Muscle layer of duodenum (tissue), 2 donors: Measurements from ENCODE around the gene PIK3R5.
A peak's percentile ranks its signal among the peaks of the same experiment; 100 is the strongest.

Source experiments
- H3K27ac ChIP-seq: one replicate; pipeline ENCODE4 v1.7.0; 2013; ENCODE audit warnings: mild to moderate bottlenecking, low read length
- H3K27me3 ChIP-seq: one replicate; pipeline ENCODE4 v1.7.0; 2013; ENCODE audit warnings: low read depth, mild to moderate bottlenecking, control low read depth, low read length
- H3K36me3 ChIP-seq, 2 donors: one replicate each; pipeline ENCODE4 v1.7.0; 2013; ENCODE audit warnings: low read length in 2 of 2, control low read depth in 1 of 2, mild to moderate bottlenecking in 1 of 2; ENCODE audit not compliant: insufficient read depth in 2 of 2, control insufficient read depth in 1 of 2
- H3K4me1 ChIP-seq, 2 donors: one replicate each; pipeline ENCODE4 v1.7.0; 2013; ENCODE audit warnings: low read length in 2 of 2, mild to moderate bottlenecking in 2 of 2, control low read depth in 1 of 2, moderate library complexity in 1 of 2; ENCODE audit not compliant: insufficient read depth in 2 of 2, control insufficient read depth in 1 of 2
- H3K4me3 ChIP-seq, 2 donors: one replicate each; pipeline ENCODE4 v1.7.0; 2013; ENCODE audit warnings: low read length in 2 of 2, low read depth in 1 of 2, mild to moderate bottlenecking in 1 of 2
- H3K9me3 ChIP-seq, 2 donors: one replicate each; pipeline ENCODE4 v1.7.0; 2013; ENCODE audit warnings: low read length in 2 of 2, control low read depth in 1 of 2, mild to moderate bottlenecking in 1 of 2; ENCODE audit not compliant: control insufficient read depth in 1 of 2
- donor health status: healthy.

The PIK3R5 gene

DNA sequence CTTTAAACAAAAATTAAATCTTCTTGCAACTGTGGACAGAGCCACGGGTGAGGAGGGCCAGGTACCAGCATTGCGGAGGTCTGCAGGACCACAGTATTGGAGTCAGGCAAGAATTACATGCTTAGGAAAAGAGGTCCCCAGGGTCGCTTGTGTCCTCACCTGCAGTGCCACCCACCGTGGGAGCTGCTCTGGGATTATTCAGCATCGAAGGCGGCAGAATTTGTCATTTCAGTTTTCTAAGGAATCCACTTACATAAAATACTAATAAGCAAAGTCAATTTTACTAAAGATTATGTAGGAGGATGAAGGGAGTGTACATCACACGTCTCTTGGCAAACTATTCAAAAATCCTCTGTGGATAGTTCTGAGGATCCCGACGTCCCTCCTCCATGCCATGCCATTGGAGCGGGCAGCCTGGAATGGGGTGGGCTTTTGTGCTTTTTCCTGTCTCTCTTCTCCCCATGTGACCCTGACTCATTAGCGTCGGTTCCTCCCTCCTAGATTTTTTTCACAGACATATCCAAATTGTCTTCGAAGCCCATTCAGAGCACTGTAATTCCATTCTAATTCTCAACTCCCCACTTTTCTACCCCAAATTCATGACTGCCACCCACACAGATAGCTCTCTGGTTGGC is 95.0 kb downstream of the PIK3R5 start:
- Histone ChIP-seq H3K9me3 (no peaks in the 10 kb centered on the region), H3K4me1 (no peaks in the 10 kb centered on the region), H3K27ac (no peak overlapping the region), H3K27me3 (no peaks in the 10 kb centered on the region), H3K36me3 (no peaks in the 10 kb centered on the region), H3K4me3 (no peak overlapping the region)

DNA sequence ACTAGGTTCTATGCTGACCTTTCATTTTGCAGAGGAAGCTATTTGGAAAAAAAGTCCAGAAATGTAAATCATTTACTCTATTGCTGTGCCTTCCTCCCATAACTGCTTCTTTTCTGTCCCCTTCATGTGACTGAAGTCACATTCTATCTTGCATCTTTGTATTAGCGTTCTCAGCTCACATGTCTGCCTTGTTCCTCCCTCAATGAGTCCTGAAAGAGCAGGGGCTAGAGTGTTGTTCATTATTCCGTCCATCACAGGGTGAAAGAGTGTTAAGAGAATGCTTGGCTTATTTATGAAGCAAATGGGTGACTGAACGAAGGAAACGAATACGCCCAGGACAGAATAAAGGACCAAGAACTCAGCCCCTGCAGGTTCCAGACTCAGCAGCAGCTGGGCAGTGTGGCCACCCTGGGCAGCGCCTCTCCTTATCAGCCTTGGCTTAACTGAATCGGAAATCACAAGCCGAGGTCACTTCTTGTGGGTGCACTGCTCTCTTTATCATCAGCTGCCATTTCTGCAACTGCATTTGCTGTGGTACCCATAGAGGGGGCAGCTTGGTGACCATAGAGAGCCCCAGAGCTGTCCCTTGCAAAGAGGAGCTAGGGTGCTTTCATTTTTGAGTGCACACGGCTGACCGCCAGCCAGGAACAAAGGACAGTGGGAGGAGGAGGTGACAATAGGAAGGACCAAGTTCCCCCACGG is 96.2 kb downstream of the PIK3R5 start:
- H3K27me3 ChIP-seq, result no peaks in the 10 kb centered on the region
- no peaks in the 10 kb centered on the region for H3K4me1 ChIP-seq
- H3K27ac ChIP-seq, result no peak overlapping the region
- no peak overlapping the region for H3K4me3 ChIP-seq
- H3K36me3 ChIP-seq, result no peaks in the 10 kb centered on the region
- no peaks in the 10 kb centered on the region for H3K9me3 ChIP-seq

DNA sequence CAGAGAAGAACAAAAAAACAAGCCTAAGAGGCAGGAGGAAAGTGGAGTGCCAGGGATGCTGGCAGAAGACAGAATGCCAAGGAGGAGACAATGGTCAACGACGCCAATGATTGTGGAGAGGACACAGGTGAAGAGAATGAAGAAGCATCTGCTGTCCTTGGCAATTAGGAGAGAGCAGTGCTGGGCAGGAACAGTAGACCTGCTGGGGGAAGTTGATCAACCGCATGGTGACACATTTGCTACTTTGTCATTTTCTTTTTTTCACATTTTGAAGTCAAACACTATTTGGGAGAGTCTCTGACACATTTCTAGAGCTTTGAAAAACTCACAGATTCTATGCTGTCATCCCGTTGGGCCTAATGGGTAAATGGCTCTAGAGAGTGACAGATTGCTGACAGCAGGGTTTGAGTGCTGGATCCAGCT is 97.0 kb downstream of the PIK3R5 start:
- no peaks in the 10 kb centered on the region for H3K27me3 ChIP-seq
- H3K36me3 ChIP-seq, result no peaks in the 10 kb centered on the region
- H3K9me3 ChIP-seq, result no peaks in the 10 kb centered on the region
- no peaks in the 10 kb centered on the region for H3K4me1 ChIP-seq
- no peak overlapping the region for H3K27ac ChIP-seq
- H3K4me3 ChIP-seq, result no peak overlapping the region

DNA sequence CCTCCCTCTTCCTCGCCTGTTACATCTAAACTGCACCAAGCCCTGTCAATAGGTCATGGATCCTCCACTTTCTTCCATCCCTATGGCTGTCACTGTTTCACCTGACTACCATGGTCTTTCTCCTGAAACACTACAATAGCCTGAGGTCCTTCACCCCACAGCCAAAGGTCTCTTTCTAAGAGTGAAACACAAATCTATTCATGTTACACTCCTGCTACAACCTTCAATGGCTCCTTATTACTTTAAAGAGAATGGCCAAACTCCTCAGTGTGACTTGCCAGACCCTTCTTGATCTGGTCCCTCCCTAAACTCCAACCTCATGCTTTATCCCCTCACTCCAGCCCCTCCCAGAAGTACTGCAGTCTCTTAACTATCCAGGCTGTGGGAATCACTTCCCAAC is 97.4 kb downstream of the PIK3R5 start:
- no peak overlapping the region for H3K4me3 ChIP-seq
- no peaks in the 10 kb centered on the region for H3K4me1 ChIP-seq
- H3K27me3 ChIP-seq, result no peaks in the 10 kb centered on the region
- no peak overlapping the region for H3K27ac ChIP-seq
- no peaks in the 10 kb centered on the region for H3K9me3 ChIP-seq
- no peaks in the 10 kb centered on the region for H3K36me3 ChIP-seq

DNA sequence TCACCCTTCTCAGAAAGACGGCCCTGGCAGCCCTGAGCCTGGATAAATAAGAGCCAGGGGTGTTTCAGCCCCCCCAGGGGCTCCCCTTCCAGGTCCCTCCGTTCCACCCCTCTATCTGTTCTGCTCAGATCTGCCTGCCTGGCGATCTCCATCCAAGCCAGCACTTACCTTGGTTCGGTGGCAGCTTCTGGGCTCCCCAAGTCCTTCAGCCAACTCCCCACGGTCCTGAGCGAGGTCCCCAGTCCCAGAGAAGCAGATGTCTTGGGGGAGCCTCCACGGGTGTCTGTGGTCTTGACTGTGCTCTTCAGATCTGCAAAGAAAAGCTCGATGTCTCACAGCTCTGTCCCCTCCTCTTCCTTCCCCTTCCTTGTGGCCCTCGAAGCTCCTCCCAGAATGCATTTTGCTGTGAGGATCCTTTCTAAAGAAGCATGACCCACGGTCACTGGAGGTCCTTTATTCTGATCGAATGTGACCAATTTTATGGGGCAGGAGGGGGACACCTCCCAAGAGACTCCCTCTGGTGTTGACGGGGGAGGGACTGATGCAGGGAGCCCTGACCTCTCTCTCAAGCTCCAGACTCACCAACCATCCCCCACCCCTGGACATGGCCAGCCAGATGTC is 98.0 kb downstream of the PIK3R5 start, which contains the start of gene PIK3R6:
Gene PIK3R6, minus strand, starts transcription at position 314 of the 621 bp plus-strand sequence. CDS start 17,880 bp downstream, outside the sequence.
- Histone ChIP-seq H3K4me1 (no peaks in the 10 kb centered on the region), H3K36me3 (no peaks in the 10 kb centered on the region), H3K4me3 (peak within 1 kb of the TSS in 1 of 2 donors; percentile 48), H3K27ac (peak within 1 kb of the TSS; percentile 8), H3K9me3 (no peaks in the 10 kb centered on the region), H3K27me3 (no peaks in the 10 kb centered on the region)

DNA sequence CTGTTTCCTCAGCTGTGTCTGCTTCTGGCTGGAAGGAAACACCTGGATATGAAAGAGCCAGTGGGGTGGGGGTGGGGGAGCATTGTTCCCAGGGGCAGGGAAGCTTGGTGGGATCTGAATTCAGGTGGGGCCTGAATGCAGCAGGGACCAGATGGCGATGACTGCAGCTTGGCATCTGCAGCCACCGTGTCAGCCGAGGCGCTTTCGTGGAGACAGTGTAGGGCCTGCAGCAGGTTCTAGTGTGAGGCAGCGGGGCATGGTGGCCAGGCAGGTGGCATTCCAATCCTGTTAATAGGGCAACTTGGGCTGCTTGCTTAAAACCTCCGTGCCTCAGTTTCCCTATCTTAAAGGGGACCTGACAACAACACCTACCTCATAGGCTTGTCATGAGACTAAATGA is 99.7 kb downstream of the PIK3R5 start:
- H3K27ac ChIP-seq, result no peak overlapping the region
- H3K4me1 ChIP-seq, result no peaks in the 10 kb centered on the region
- H3K36me3 ChIP-seq, result no peaks in the 10 kb centered on the region
- no peak overlapping the region for H3K4me3 ChIP-seq
- no peaks in the 10 kb centered on the region for H3K9me3 ChIP-seq
- no peaks in the 10 kb centered on the region for H3K27me3 ChIP-seq

DNA sequence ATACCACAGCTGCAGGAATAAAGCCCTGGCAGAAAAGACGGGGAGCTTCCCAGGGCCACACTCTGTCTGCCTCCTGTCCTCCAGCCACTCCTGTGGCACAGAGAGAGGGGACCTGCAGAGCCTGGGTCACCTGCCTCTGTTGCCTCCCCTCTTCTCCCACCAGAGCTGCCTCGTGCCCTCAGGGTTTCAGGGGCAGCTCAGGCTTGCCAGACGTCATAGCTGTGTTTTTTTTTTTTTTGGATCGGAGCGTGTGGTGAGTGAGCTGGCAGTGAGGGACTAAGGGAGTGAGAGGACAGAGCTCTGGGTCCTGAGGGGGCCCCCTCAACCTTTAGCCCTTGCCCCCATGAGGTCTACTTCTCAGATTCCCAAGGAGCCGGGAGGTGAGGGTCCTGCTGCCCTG is 100.1 kb downstream of the PIK3R5 start:
- Histone ChIP-seq H3K9me3 (no peaks in the 10 kb centered on the region), H3K27me3 (no peaks in the 10 kb centered on the region), H3K27ac (no peak overlapping the region), H3K36me3 (no peaks in the 10 kb centered on the region), H3K4me1 (no peaks in the 10 kb centered on the region), H3K4me3 (no peak overlapping the region)

DNA sequence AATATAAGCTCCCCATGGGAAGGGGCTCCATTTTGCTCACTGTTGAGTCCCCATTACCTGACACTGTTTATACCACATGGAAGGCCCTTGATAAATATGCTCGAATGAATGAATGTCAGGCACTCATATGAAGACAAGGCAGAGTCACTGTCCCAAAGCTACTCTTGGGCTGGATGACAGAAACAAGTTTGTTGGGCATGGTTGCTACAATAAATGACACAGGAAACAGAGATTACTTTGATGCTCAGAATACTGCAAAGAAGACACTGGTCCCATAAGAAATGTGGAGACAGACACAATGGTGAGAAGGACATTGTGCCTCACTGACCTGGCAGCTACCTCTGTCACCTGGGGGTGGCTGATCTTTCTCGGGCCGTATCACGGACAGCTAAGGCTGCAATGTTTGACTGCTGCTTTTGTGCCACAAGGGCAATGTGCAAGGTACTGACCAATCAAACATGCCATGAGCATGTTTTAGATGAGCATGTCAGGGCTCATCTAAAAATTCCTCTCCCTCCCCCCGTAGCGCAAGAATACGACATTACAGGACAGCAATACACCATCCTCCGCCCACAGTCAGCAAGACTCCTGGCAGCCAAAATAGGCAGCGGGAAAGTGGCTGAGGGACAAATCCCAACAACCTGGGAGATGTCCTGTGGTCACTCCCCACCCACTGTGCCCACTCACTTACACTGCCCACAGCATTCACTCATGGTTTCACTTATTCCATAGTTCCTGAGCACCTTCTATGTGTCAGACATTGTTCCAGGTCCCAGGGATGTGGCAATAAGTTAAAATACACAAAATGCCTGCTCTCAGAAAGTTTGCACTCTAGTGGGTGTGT is 103.1 kb downstream of the PIK3R5 start:
- Histone ChIP-seq H3K36me3 (no peaks in the 10 kb centered on the region), H3K9me3 (no peaks in the 10 kb centered on the region), H3K27ac (no peak overlapping the region), H3K4me1 (peaks cover 0 to 3% of the 10 kb centered on the region in 2 donors), H3K4me3 (no peak overlapping the region), H3K27me3 (no peaks in the 10 kb centered on the region)

DNA sequence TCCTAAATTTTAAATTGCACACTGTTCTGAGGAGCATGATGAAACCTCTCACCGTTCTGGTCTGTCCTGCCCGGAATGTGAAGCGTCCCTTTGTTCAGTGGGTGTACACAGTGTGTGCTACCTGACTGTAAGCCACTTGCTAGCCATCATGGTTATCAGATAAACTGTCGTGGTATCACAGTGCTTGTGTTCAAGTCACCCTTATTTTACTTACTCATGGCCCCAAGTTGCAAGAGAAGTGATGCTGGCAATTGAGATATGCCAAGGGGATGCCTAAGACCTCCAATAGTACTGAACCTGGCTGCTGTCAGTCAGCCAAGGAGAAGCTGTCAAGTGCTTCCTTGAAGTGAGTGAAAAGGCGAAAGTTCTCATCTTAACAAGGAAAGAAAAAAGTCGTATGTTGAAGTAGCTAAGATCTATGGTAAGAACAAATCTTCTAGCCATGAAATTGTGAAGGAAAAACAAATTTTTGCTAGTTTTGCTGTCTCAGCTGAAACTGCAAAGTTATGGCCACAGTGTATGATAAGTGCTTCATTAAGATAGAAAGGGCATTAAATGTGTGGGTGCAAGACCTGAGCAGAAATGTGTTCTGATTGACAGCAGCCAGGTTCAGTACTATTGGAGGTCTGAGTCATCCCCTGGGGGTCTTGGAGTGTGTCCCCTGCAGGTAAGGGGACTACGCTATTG is 103.9 kb downstream of the PIK3R5 start:
- Histone ChIP-seq H3K27ac (no peak overlapping the region), H3K9me3 (no peaks in the 10 kb centered on the region), H3K4me3 (no peak overlapping the region), H3K4me1 (peaks cover 0 to 3% of the 10 kb centered on the region in 2 donors), H3K27me3 (no peaks in the 10 kb centered on the region), H3K36me3 (no peaks in the 10 kb centered on the region)

DNA sequence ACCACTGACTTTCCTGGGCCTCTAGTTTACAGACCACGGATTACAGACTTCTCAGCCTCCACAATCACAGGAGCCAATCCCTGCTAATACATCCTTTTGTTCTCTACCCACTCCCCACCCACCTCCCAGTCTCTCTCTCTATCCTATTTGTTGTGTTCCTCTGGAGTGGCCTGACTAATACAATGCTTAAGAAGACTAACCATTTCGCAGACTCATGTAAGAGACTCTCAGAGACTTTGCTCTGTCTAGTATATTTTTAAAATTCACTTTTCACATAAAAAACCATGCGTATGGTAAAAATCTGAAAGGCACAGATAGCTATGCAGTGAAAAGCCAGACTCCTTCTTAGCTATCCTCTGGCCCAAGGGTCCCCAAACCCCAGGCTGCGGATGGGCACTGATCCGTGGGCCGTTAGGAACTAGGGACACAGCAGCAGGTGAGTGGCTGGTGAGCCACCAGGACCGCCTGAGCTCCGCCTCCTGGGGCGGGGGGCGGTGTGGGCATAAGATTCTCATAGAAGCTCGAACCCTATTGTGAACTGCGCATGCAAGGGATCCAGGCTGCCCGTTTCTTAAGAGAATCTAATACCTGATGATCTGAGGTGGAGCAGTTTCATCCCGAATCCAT is 105.6 kb downstream of the PIK3R5 start:
- H3K36me3 ChIP-seq, result no peaks in the 10 kb centered on the region
- H3K27me3 ChIP-seq, result no peaks in the 10 kb centered on the region
- no peak overlapping the region for H3K4me3 ChIP-seq
- H3K27ac ChIP-seq, result no peak overlapping the region
- H3K4me1 ChIP-seq, result peaks cover 0 to 3% of the 10 kb centered on the region in 2 donors
- no peaks in the 10 kb centered on the region for H3K9me3 ChIP-seq
